Measurements from ENCODE around the gene EFHC1. TPM values are rescaled to one million over a fixed set of nuclear protein-coding genes. Genes with fewer than 3 reads are reported as not detected.

Gene EFHC1
- total and polyA plus RNA-seq, 4 donors: 3.3 to 11.3 (median 6.9) TPM

DNA sequence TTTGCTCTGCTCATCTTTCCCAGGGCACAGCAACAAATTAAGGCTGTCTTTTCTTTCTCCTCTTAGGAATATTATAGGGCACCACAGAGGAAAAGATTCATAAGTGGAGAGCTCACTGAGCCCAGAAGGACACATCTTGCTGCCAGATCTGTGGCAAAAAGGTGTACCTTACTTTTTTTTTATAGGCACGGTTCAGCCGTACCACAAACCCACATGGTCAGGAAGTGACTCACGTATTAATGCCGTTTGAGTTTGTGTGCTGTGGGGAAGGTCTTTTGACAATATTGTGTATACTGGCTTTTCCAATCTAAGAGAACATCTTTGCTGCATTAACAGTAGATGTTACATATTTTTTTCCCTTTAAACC lies 29.8 kb upstream of the EFHC1 start:
- Histone ChIP-seq H3K9me3 (ENCODE audit: control insufficient read depth in 4 of 4, low read length in 3 of 4) (no peaks in the 10 kb centered on the region), H3K36me3 (ENCODE audit: control insufficient read depth in 4 of 4, insufficient read depth in 3 of 4, low read depth in 1 of 4, low read length in 3 of 4) (no peaks in the 10 kb centered on the region), H3K4me3 (ENCODE audit: low read depth in 1 of 3, low read length in 3 of 3) (no peak overlapping the region), H3K27me3 (ENCODE audit: control insufficient read depth in 4 of 4, insufficient read depth in 4 of 4, low read length in 3 of 4) (no peaks in the 10 kb centered on the region), H3K27ac (ENCODE audit: low read depth in 1 of 2, low read length in 2 of 2) (peak overlapping the region; percentile 64 to 86), H3K4me1 (ENCODE audit: control insufficient read depth in 4 of 4, insufficient read depth in 4 of 4, low read length in 3 of 4) (peaks cover 3 to 20% (median 14%) of the 10 kb centered on the region in 4 donors), H3K9ac (ENCODE audit: low read depth in 1 of 2, low read length in 2 of 2) (peak overlapping the region in 1 of 2 donors; percentile 28)
- TF ChIP-seq JUND (IDR thresholded peaks at IDR 0.05) (peak in 1 of 2 donors; percentile 31), RAD21 (IDR thresholded peaks at IDR 0.05) (no peak), EGR1 (IDR thresholded peaks at IDR 0.05; ENCODE audit: low read depth in 2 of 2) (no peak)
- 29% methylated on average over 4 of the region's 4 CpGs for WGBS
- DNase-seq (ENCODE audit: low spot score): no peak

DNA sequence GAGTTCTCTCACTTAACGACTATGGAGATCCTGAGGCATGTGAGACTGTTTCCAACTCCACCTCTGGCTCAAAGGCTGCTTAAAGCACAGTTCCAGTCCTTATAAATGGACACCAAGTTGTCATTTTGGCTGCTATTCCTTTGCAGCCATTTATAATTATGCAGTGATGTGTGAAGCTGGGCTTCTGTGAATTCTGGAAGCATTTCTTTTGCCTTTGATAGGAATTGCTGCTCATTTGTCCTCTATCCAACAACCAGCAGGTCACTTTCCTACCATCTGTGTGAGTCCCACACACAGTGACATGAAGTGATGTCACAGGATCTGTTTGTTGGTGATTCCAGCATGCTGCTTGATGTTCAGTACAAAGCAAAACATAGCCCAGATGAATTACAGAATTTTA lies 28.5 kb upstream of the EFHC1 start:
- TF ChIP-seq YY1 (IDR thresholded peaks at IDR 0.05): no peak
- no peak for TF ChIP-seq GABPA (IDR thresholded peaks at IDR 0.05 in 1 of 2, conservative IDR thresholded peaks at IDR 0.05 in 1 of 2)
- no peak for TF ChIP-seq TAF1 (conservative IDR thresholded peaks at IDR 0.05)
- TF ChIP-seq HNF4A (conservative IDR thresholded peaks at IDR 0.05): no peak
- TF ChIP-seq, protein P1, sequence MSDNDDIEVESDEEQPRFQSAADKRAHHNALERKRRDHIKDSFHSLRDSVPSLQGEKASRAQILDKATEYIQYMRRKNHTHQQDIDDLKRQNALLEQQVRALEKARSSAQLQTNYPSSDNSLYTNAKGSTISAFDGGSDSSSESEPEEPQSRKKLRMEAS (IDR thresholded peaks at IDR 0.05): no peak
- TF ChIP-seq, protein P2, sequence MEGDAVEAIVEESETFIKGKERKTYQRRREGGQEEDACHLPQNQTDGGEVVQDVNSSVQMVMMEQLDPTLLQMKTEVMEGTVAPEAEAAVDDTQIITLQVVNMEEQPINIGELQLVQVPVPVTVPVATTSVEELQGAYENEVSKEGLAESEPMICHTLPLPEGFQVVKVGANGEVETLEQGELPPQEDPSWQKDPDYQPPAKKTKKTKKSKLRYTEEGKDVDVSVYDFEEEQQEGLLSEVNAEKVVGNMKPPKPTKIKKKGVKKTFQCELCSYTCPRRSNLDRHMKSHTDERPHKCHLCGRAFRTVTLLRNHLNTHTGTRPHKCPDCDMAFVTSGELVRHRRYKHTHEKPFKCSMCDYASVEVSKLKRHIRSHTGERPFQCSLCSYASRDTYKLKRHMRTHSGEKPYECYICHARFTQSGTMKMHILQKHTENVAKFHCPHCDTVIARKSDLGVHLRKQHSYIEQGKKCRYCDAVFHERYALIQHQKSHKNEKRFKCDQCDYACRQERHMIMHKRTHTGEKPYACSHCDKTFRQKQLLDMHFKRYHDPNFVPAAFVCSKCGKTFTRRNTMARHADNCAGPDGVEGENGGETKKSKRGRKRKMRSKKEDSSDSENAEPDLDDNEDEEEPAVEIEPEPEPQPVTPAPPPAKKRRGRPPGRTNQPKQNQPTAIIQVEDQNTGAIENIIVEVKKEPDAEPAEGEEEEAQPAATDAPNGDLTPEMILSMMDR (IDR thresholded peaks at IDR 0.05; ENCODE audit: low read depth, low read length, missing input control): no peak
- TF ChIP-seq, protein P3, sequence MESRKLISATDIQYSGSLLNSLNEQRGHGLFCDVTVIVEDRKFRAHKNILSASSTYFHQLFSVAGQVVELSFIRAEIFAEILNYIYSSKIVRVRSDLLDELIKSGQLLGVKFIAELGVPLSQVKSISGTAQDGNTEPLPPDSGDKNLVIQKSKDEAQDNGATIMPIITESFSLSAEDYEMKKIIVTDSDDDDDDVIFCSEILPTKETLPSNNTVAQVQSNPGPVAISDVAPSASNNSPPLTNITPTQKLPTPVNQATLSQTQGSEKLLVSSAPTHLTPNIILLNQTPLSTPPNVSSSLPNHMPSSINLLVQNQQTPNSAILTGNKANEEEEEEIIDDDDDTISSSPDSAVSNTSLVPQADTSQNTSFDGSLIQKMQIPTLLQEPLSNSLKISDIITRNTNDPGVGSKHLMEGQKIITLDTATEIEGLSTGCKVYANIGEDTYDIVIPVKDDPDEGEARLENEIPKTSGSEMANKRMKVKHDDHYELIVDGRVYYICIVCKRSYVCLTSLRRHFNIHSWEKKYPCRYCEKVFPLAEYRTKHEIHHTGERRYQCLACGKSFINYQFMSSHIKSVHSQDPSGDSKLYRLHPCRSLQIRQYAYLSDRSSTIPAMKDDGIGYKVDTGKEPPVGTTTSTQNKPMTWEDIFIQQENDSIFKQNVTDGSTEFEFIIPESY (IDR thresholded peaks at IDR 0.05): no peak
- TF ChIP-seq JUND (IDR thresholded peaks at IDR 0.05): no peak
- no peak for TF ChIP-seq EGR1 (IDR thresholded peaks at IDR 0.05; ENCODE audit: low read depth in 2 of 2)
- H3K36me3 ChIP-seq (ENCODE audit: control insufficient read depth in 4 of 4, insufficient read depth in 3 of 4, low read depth in 1 of 4, low read length in 3 of 4): no peaks in the 10 kb centered on the region
- no peaks in the 10 kb centered on the region for H3K27me3 ChIP-seq (ENCODE audit: control insufficient read depth in 4 of 4, insufficient read depth in 4 of 4, low read length in 3 of 4)
- H3K9ac ChIP-seq (ENCODE audit: low read depth in 1 of 2, low read length in 2 of 2): no peak overlapping the region
- H3K4me3 ChIP-seq (ENCODE audit: low read depth in 1 of 3, low read length in 3 of 3): no peak overlapping the region
- H3K9me3 ChIP-seq (ENCODE audit: control insufficient read depth in 4 of 4, low read length in 3 of 4): no peaks in the 10 kb centered on the region
- DNase-seq (ENCODE audit: low spot score): no peak
- H3K27ac ChIP-seq (ENCODE audit: low read depth in 1 of 2, low read length in 2 of 2): no peak overlapping the region
- 90% methylated on average over 1 of the region's 1 CpG for WGBS
- H3K4me1 ChIP-seq (ENCODE audit: control insufficient read depth in 4 of 4, insufficient read depth in 4 of 4, low read length in 3 of 4): peaks cover 3 to 20% (median 14%) of the 10 kb centered on the region in 4 donors

DNA sequence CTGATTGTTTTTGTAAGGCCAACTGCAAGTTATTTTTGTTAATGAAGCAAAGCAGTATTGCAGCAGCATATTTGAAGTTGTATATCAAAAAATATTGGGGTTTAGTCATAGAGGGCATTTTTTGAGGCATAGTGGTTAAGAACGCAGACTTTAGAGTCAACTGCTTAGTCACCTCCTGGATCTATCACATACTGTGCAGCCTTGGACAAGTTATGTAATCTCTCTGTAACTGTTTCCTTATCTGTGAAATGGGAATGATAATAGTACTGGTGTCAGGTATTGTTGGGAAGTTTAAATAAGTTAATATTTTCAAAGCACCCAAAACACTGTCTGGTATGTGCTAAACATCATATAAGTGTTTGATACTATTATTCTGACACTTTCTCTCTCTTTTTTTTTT lies 27.2 kb upstream of the EFHC1 start:
- no peaks in the 10 kb centered on the region for H3K36me3 ChIP-seq (ENCODE audit: control insufficient read depth in 4 of 4, insufficient read depth in 3 of 4, low read depth in 1 of 4, low read length in 3 of 4)
- no peaks in the 10 kb centered on the region for H3K9me3 ChIP-seq (ENCODE audit: control insufficient read depth in 4 of 4, low read length in 3 of 4)
- TF ChIP-seq, protein P2 (IDR thresholded peaks at IDR 0.05; ENCODE audit: low read depth, low read length, missing input control): no peak
- no peak for DNase-seq (ENCODE audit: low spot score)
- H3K9ac ChIP-seq (ENCODE audit: low read depth in 1 of 2, low read length in 2 of 2): no peak overlapping the region
- H3K4me1 ChIP-seq (ENCODE audit: control insufficient read depth in 4 of 4, insufficient read depth in 4 of 4, low read length in 3 of 4): peaks cover 3 to 20% (median 14%) of the 10 kb centered on the region in 4 donors
- H3K27ac ChIP-seq (ENCODE audit: low read depth in 1 of 2, low read length in 2 of 2): no peak overlapping the region
- H3K27me3 ChIP-seq (ENCODE audit: control insufficient read depth in 4 of 4, insufficient read depth in 4 of 4, low read length in 3 of 4): no peaks in the 10 kb centered on the region
- H3K4me3 ChIP-seq (ENCODE audit: low read depth in 1 of 3, low read length in 3 of 3): no peak overlapping the region
- WGBS: 74% methylated on average over 1 of the region's 1 CpG
